ENCODE results near the gene PITRM1. TPM values are rescaled to one million over a fixed set of nuclear protein-coding genes. Genes with fewer than 3 reads are reported as not detected.
"Not testable (repeated sequence)": the region's sequence is repeated elsewhere in the genome, so short reads cannot be mapped to it uniquely, and the experiment has no call there.

The PITRM1 gene
- total RNA-seq, 2 experiments from 2014 or later, result 84.8 to 97.9 TPM

DNA sequence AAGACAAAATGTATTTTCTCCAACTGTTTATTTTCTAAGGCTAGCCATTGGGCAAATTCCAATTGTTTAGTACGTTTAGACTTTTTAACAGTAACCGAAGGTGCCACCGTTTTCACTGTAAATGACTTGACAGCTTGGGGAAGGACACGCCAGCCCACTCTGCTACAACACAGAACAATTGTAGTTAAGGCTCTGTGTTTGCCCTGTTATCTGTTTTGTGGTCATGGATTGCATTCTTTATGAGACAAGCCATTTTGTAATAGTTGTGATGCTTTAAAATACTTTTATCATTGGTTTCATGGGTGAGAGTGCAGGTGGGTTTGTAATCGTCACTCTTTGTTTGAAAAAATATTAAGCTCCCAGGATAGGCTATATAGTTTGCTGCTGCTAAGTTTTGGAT is 6.6 kb upstream of the PITRM1 start:
- ATAC-seq (no peak), DNase-seq (no peak)
- Mint-ChIP-seq H3K4me3 (no peak overlapping the region), H3K27ac (no peak overlapping the region), H3K27me3 (peaks cover 13% of the 10 kb centered on the region), H3K9me3 (ENCODE audit: low read depth) (peaks cover 2% of the 10 kb centered on the region), H3K4me1 (no peaks in the 10 kb centered on the region), H3K36me3 (ENCODE audit: low read depth) (no peaks in the 10 kb centered on the region)
- ChIA-PET POLR2A (no interaction called here), CTCF (no interaction called here)
- intact Hi-C loops (cut with DNase I, micrococcal nuclease), result loop anchor here in 1 of 2 experiments (10.0 kb wide), 1 partner anchor 224 kb away; no protein-coding TSS in a partner anchor

DNA sequence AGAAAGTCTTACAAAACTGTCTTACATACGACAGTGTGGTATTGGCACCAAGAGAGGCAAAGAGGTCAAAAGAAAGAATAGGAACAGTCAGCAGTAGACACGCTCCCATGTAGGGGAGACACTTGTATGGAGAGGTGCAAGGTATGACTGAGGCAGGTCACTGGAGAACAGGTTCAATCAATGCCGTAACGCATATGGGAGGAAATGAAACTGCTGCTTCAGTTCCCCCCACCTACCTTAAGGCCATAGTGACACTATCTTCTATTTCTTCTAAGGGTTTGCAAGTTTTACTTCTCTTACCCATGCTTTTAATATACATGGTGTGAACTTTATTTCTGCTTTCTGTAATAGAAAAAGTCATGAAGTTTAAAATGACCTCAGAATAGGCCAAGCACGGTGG is 5.5 kb upstream of the PITRM1 start:
- CTCF ChIA-PET, result no interaction called here
- DNase-seq (no peak), ATAC-seq (no peak)
- POLR2A ChIA-PET, result no interaction called here
- Mint-ChIP-seq H3K9me3 (ENCODE audit: low read depth) (peaks cover 2% of the 10 kb centered on the region), H3K27ac (no peak overlapping the region), H3K36me3 (ENCODE audit: low read depth) (no peaks in the 10 kb centered on the region), H3K4me1 (peaks cover under 1% of the 10 kb centered on the region), H3K27me3 (peaks cover 11% of the 10 kb centered on the region), H3K4me3 (no peak overlapping the region)
- intact Hi-C loops (cut with DNase I, micrococcal nuclease), result loop anchor here in 1 of 2 experiments (10.0 kb wide), 1 partner anchor 223 kb away; no protein-coding TSS in a partner anchor

DNA sequence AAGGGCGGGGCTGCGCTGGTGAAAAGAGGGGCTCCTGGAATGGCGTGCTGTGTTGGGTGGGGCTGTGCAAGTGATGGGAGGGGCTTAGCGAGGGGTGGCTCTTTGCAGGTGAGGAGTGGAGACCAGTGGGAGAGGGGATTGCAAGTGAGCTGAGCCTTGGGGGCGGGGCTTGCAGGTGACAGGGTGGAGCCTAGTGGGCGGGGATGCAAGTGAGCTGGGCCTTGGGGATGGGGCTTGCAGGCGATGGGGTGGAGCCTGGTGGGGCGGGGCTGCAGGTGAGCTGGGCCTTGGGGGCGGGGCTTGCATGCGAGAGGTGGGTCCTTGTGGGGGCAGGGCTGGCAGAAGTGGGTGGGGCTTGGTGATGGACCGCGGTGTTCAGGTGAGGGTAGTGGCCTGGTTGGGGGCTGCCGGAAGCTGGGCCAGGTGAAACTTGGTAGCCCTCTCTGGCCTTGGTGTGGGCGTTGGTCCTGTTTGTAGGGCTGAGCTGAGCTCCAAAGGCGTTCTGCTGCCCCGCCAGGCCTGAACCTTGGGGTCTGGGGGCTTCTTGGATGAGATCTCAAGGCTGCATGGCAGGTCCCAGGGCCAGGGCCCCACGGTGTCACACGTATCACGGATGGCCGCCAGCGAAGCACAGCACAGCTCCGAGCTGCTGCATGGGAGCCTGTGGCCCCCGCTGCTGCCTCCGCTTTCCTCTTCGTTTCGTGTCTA is 743 bp upstream of the PITRM1 start:
- ATAC-seq, result peak; percentile 42
- CTCF ChIA-PET, result interaction anchor here (1.4 kb wide), 1 partner anchor 103 kb away, joined by 3 read pairs; no protein-coding TSS in a partner anchor
- H3K9me3 Mint-ChIP-seq (ENCODE audit: low read depth), result no peaks in the 10 kb centered on the region

DNA sequence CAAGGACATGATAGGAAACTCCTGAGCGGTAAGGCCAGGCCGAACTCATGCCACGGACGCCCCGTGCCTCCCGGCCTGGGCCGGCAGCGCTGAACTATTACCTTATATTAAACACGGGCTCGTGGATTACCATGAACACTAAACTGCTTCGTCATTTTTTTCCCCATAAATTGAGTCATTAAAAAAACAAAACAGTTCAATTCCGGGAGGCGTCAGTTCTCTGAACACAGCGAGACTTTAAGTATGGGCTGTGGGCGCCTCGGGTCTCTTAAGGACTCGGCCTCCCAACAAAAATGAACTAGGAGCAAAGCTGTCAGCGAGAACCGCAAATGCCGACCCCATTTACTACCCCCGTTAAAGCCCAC is 519 bp downstream of the PITRM1 start:
- Mint-ChIP-seq H3K4me1 (peaks cover 23% of the 10 kb centered on the region), H3K36me3 (ENCODE audit: low read depth) (peaks cover 32% of the 10 kb centered on the region), H3K27me3 (no peaks in the 10 kb centered on the region), H3K9me3 (ENCODE audit: low read depth) (no peaks in the 10 kb centered on the region), H3K4me3 (peak overlapping the region; percentile 78), H3K27ac (peak overlapping the region; percentile 88)
- CTCF ChIA-PET, result interaction anchor here (0.6 to 1.4 kb wide), 3 partner anchors 102 to 960 kb away, joined by 3 read pairs; no protein-coding TSS in a partner anchor
- ATAC-seq (peak; percentile 3), DNase-seq (peak; percentile 63)
- intact Hi-C loops (cut with DNase I, micrococcal nuclease), result loop anchor here (1.0 to 10.0 kb wide), 4 partner anchors 77 to 217 kb away; partner anchors contain the start of gene PFKP (in 1 of the 2)
- POLR2A ChIA-PET, result interaction anchor here (0.8 to 1.2 kb wide), 5 partner anchors 8 to 77 kb away, joined by 3 to 4 read pairs (median 3); no protein-coding TSS in a partner anchor

More for the DNA sequence above, 743 bp upstream of the PITRM1 start:
- Mint-ChIP-seq H3K4me1 (peaks cover 21% of the 10 kb centered on the region), H3K27me3 (no peaks in the 10 kb centered on the region), H3K27ac (peak overlapping the region; percentile 91), H3K36me3 (ENCODE audit: low read depth) (peaks cover 23% of the 10 kb centered on the region), H3K4me3 (peak overlapping the region; percentile 78)
- POLR2A ChIA-PET, result interaction anchor here (1.1 to 1.2 kb wide), 3 partner anchors 20 to 78 kb away, joined by 3 read pairs; no protein-coding TSS in a partner anchor
- intact Hi-C loops (cut with DNase I, micrococcal nuclease), result loop anchor here (2.0 to 10.0 kb wide), 2 partner anchors 103 to 219 kb away; no protein-coding TSS in a partner anchor
- peak; percentile 87 for DNase-seq

DNA sequence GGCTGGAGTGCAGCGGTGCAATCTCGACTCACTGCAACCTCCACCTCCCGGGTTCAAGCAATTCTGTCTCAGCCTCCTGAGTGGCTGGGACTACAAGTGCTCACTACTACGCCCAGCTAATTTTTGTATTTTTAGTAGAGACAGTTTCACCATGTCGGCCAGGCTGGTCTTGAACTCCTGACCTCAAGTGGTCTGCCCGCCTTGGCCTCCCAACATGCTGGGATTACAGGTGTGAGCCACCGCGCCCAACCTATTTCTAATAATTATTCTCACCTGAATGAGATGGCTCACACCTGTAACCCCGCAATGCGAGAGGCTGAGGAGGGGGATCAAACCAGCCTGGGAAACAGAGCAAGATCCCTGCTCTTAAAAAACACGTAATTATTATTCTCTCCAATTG is 1.1 kb downstream of the PITRM1 start:
- H3K9me3 Mint-ChIP-seq (ENCODE audit: low read depth); CTCF ChIA-PET; ATAC-seq; POLR2A ChIA-PET; H3K27me3 Mint-ChIP-seq; DNase-seq: not testable (repeated sequence)
- peaks cover 23% of the 10 kb centered on the region for H3K4me1 Mint-ChIP-seq
- peaks cover 33% of the 10 kb centered on the region for H3K36me3 Mint-ChIP-seq (ENCODE audit: low read depth)
- peak overlapping the region; percentile 78 for H3K4me3 Mint-ChIP-seq
- intact Hi-C loops (cut with DNase I, micrococcal nuclease), result loop anchor here in 1 of 2 experiments (10.0 kb wide), 1 partner anchor 217 kb away; no protein-coding TSS in a partner anchor
- peak overlapping the region; percentile 88 for H3K27ac Mint-ChIP-seq

DNA sequence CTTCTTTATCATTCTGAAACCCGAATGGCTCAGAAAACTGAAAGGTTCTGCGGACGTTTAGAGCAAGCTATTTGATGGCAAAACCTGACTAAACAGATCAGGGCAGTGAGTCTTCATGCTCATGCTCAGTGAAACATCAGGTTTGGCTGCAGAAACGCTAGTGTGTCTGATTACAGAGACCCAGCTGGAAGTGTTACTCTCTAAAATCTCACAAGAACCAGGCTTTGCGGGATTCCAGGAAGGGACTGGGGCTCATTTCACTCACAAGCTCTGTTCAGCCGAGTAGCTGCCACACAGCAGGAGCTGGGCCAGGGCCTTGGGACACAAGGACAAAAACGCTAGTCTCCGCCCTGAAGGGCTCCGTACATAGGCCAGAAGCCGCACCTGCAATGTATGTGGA is 2.9 kb downstream of the PITRM1 start:
- H3K4me3 Mint-ChIP-seq, result no peak overlapping the region
- intact Hi-C loops (cut with DNase I, micrococcal nuclease), result loop anchor here in 1 of 2 experiments (10.0 kb wide), 1 partner anchor 215 kb away; no protein-coding TSS in a partner anchor
- H3K27me3 Mint-ChIP-seq, result no peaks in the 10 kb centered on the region
- no peak for DNase-seq
- no peak for ATAC-seq
- ChIA-PET POLR2A (interaction anchor here (0.7 to 1.9 kb wide), 2 partner anchors 26 to 29 kb away, joined by 3 to 5 read pairs; no protein-coding TSS in a partner anchor), CTCF (interaction anchor here (0.6 kb wide), 1 partner anchor 74 kb away, joined by 3 read pairs; no protein-coding TSS in a partner anchor)
- H3K9me3 Mint-ChIP-seq (ENCODE audit: low read depth), result no peaks in the 10 kb centered on the region
- H3K27ac Mint-ChIP-seq, result no peak overlapping the region
- H3K36me3 Mint-ChIP-seq (ENCODE audit: low read depth), result peaks cover 50% of the 10 kb centered on the region
- peaks cover 23% of the 10 kb centered on the region for H3K4me1 Mint-ChIP-seq

DNA sequence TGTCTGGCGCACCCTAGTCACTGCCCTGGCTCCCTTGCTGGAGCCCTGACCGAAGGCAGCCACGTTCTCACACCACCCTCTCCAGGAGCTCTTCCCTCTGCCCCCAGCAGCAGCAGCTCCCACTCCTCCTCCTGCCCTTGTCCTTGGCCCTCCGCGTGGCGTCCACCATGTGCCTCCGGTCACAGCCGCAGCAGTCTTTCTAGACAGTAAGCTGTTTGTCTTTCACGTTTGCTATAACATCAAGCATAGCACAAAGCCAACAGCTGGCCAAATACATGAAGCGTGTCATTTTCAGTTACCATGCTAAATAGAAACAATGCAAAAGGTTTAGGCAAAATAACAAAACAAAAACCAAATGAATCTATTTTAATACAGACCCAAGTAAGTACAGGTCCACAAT is 3.3 kb downstream of the PITRM1 start:
- H3K27ac Mint-ChIP-seq, result no peak overlapping the region
- ATAC-seq, result no peak
- H3K9me3 Mint-ChIP-seq (ENCODE audit: low read depth), result no peaks in the 10 kb centered on the region
- H3K4me3 Mint-ChIP-seq, result no peak overlapping the region
- peaks cover 50% of the 10 kb centered on the region for H3K36me3 Mint-ChIP-seq (ENCODE audit: low read depth)
- H3K27me3 Mint-ChIP-seq, result no peaks in the 10 kb centered on the region
- H3K4me1 Mint-ChIP-seq, result peaks cover 23% of the 10 kb centered on the region
- intact Hi-C loops (cut with DNase I, micrococcal nuclease), result no loop called here
- POLR2A ChIA-PET, result interaction anchor here (0.7 to 1.9 kb wide), 3 partner anchors 26 to 28 kb away, joined by 3 to 5 read pairs (median 3); no protein-coding TSS in a partner anchor
- CTCF ChIA-PET, result no interaction called here
- no peak for DNase-seq

DNA sequence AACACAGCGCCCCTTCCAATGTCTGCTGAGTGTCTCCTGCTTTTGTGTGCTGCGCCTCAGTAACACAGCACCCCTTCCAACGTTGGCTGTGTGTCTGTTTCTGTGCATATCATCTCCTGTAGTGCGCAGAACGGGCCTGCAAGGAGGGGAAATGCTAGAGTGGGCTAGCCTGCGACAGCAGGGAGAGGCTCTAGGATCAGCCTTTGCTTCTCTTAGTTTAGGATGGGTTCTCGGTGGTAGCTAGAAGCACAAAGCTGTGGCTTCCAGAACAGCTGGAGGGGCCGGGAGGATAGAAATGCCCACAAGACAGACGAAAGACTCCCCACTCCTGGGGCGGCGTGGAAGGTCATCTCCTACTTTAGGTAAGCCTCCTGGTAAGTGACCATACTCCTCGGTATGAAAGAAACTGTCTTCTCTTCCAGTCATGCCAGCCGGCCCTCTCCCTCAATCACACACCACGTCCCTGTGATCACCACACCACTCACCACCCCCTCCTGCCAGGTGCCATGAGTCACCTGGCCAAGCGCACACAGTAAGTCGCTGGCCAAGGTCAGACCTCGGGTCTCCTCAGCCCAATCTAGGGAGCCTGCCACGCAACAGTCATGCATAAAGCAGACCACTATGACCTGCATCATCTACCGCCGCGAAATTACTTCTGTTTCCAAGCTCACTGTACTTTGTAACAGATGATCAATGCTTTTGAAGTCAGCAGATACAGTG is 4.8 kb downstream of the PITRM1 start:
- no peak overlapping the region for H3K4me3 Mint-ChIP-seq
- no peak overlapping the region for H3K27ac Mint-ChIP-seq
- intact Hi-C loops (cut with DNase I, micrococcal nuclease), result no loop called here
- no peak for ATAC-seq
- no peaks in the 10 kb centered on the region for H3K27me3 Mint-ChIP-seq
- H3K36me3 Mint-ChIP-seq (ENCODE audit: low read depth), result peaks cover 61% of the 10 kb centered on the region
- CTCF ChIA-PET, result interaction anchor here (0.6 to 1.3 kb wide), 4 partner anchors 11 to 72 kb away, joined by 3 to 5 read pairs (median 3); no protein-coding TSS in a partner anchor
- POLR2A ChIA-PET, result interaction anchor here (1.0 to 1.9 kb wide), 2 partner anchors 27 to 30 kb away, joined by 3 to 5 read pairs; no protein-coding TSS in a partner anchor
- H3K4me1 Mint-ChIP-seq, result peaks cover 20% of the 10 kb centered on the region
- DNase-seq, result no peak
- H3K9me3 Mint-ChIP-seq (ENCODE audit: low read depth), result no peaks in the 10 kb centered on the region

DNA sequence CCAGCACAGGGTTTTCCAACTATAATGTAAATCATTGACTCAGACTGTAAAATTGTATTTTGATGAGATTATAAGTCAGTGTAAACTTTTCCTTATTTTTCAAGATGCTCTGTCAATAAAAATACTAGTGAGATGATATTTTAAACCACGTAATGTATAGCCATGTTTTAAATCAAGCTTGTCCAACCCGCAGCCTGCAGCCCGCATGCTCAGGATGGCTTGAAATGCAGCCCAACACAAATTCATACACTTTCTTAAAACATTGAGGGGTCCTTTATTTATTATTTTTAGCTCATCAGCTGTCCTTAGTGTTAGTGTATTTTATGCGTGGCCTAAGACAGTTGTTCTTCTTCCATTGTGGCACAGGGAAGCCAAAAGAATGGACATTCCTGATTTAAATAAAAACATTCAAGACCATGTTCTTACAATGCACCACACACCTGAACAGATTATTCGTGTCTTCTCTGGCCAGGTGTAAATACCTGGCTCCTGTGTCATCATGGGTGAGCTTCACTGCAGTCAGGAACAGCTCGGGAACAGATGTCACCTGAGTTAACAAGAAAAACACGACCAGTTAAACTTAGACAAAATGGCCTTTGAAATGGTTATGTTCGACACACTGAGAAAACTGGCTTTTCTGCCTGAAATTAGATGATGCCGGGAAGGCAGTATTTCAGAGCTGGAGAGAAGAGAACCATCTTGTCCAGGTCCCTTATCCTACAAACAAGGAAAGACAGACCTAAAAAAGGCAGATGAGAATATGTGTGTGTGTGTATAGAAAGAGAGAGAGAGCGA is 5.9 kb downstream of the PITRM1 start:
- peaks cover 68% of the 10 kb centered on the region for H3K36me3 Mint-ChIP-seq (ENCODE audit: low read depth)
- CTCF ChIA-PET, result interaction anchor here (0.8 to 1.3 kb wide), 2 partner anchors 10 to 26 kb away, joined by 3 read pairs; no protein-coding TSS in a partner anchor
- DNase-seq (no peak), ATAC-seq (no peak)
- intact Hi-C loops (cut with DNase I, micrococcal nuclease), result no loop called here
- peaks cover 20% of the 10 kb centered on the region for H3K4me1 Mint-ChIP-seq
- no peak overlapping the region for H3K27ac Mint-ChIP-seq
- POLR2A ChIA-PET, result no interaction called here
- H3K4me3 Mint-ChIP-seq, result no peak overlapping the region
- no peaks in the 10 kb centered on the region for H3K27me3 Mint-ChIP-seq
- no peaks in the 10 kb centered on the region for H3K9me3 Mint-ChIP-seq (ENCODE audit: low read depth)

DNA sequence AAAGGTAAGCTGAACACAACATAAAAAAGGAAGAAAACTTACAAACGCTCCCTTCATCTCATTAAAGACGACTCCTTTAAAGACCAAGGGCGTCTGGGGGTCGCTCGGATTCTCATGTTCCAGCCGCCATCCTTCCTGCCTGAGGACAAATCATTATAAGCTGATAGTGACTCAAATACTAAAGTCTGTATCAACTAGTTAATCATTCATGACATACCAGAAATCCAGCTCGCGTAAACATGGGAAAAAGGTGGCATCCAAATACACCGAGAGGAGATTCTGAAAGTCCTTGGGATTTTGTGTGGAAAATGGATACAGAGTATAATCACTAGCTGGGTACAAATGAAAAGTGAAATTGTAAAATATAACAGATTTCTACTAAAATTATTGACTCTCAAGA is 7.4 kb downstream of the PITRM1 start:
- POLR2A ChIA-PET, result no interaction called here
- no peak overlapping the region for H3K27ac Mint-ChIP-seq
- H3K9me3 Mint-ChIP-seq (ENCODE audit: low read depth), result no peaks in the 10 kb centered on the region
- H3K4me3 Mint-ChIP-seq, result no peak overlapping the region
- peaks cover 14% of the 10 kb centered on the region for H3K4me1 Mint-ChIP-seq
- no peak for ATAC-seq
- CTCF ChIA-PET, result interaction anchor here (1.1 to 1.8 kb wide), 2 partner anchors 10 to 12 kb away, joined by 3 to 5 read pairs; no protein-coding TSS in a partner anchor
- peaks cover 65% of the 10 kb centered on the region for H3K36me3 Mint-ChIP-seq (ENCODE audit: low read depth)
- intact Hi-C loops (cut with DNase I, micrococcal nuclease), result no loop called here
- H3K27me3 Mint-ChIP-seq, result no peaks in the 10 kb centered on the region
- no peak for DNase-seq
